Prostate gland (tissue), 2 donors: ENCODE data around the gene SPATA20.

Experiments
- CTCF ChIP-seq, 4 experiments: fragments of 200-600 bp in 2 of 4; fragments of 450-650 bp in 2 of 4; sonication (generic) in 2 of 4; IDR thresholded peaks; 1 replicate in 3 of 4; 2 replicates in 1 of 4; pipeline ENCODE4 v1.5.1; 2016 to 2019; ENCODE audit warnings: antibody characterized with exemption in 4 of 4, mild to moderate bottlenecking in 2 of 4, moderate library complexity in 2 of 4
- POLR2A ChIP-seq: fragments of 450-650 bp; IDR thresholded peaks from one replicate; pipeline ENCODE4 v1.6.1; 2016; ENCODE audit warnings: antibody characterized with exemption, mild to moderate bottlenecking
- POLR2AphosphoS5 ChIP-seq: sonication (generic); formaldehyde crosslinking; IDR thresholded peaks from one replicate; pipeline ENCODE4 v1.6.1; 2017; ENCODE audit warnings: antibody characterized with exemption

GRCh38 chr17:50549256-50549941, 2.4 kb downstream of the SPATA20 start:
- TF ChIP-seq POLR2A (no peak), CTCF (IDR thresholded peaks at IDR 0.05) (no peak), POLR2AphosphoS5 (no peak)
